ENCODE measurements around the gene ST8SIA6.

The ST8SIA6 gene

GRCh38 chr10:17450024-17450423 lies 4.4 kb downstream of the ST8SIA6 start:
- H4K20me1 ChIP-seq (ENCODE audit: insufficient read depth, low read length), result no peaks in the 10 kb centered on the region
- no peaks in the 10 kb centered on the region for H3K4me1 ChIP-seq (ENCODE audit: low read length)
- no peak overlapping the region for H3K4me3 ChIP-seq (ENCODE audit: low read length)
- no peak overlapping the region for H3K4me2 ChIP-seq (ENCODE audit: low read depth, low read length)
- no peaks in the 10 kb centered on the region for H3K27me3 ChIP-seq (replicated peaks; ENCODE audit: insufficient read depth, low read length)
- no peak overlapping the region for H2AFZ ChIP-seq (ENCODE audit: low read length)
- no peak overlapping the region for H3K9ac ChIP-seq (ENCODE audit: low read length)
- no peaks in the 10 kb centered on the region for H3K9me2 ChIP-seq (replicated peaks; ENCODE audit: insufficient read depth, low read length)
- no peaks in the 10 kb centered on the region for H3F3A ChIP-seq (ENCODE audit: insufficient read depth, low read length)
- no peak overlapping the region for H3K27ac ChIP-seq (ENCODE audit: low read length)
- no peak for TF ChIP-seq EZH2 (optimal IDR thresholded peaks at IDR 0.05; ENCODE audit: low read depth, low read length)
- no peak for TF ChIP-seq EZH2phosphoT487 (IDR thresholded peaks at IDR 0.05; ENCODE audit: low read length)
- no peak for TF ChIP-seq CTCF (IDR thresholded peaks at IDR 0.05; ENCODE audit: low read length)
- H3K79me2 ChIP-seq (ENCODE audit: low read length), result no peaks in the 10 kb centered on the region
- H3K36me3 ChIP-seq (replicated peaks; ENCODE audit: insufficient read depth, low read length), result no peaks in the 10 kb centered on the region
- no peak for DNase-seq
- H3K9me3 ChIP-seq (replicated peaks; ENCODE audit: insufficient read depth, low read length), result no peaks in the 10 kb centered on the region

GRCh38 chr10:17445400-17445998 lies 8.9 kb downstream of the ST8SIA6 start:
- H3K4me3 ChIP-seq (ENCODE audit: low read length), result no peak overlapping the region
- no peak overlapping the region for H3K4me2 ChIP-seq (ENCODE audit: low read depth, low read length)
- H3K4me1 ChIP-seq (ENCODE audit: low read length), result no peaks in the 10 kb centered on the region
- H2AFZ ChIP-seq (ENCODE audit: low read length), result no peak overlapping the region
- H3K79me2 ChIP-seq (ENCODE audit: low read length), result no peaks in the 10 kb centered on the region
- TF ChIP-seq EZH2phosphoT487 (IDR thresholded peaks at IDR 0.05; ENCODE audit: low read length) (no peak), EZH2 (optimal IDR thresholded peaks at IDR 0.05; ENCODE audit: low read depth, low read length) (no peak), CTCF (IDR thresholded peaks at IDR 0.05; ENCODE audit: low read length) (no peak)
- no peak overlapping the region for H3K9ac ChIP-seq (ENCODE audit: low read length)
- no peaks in the 10 kb centered on the region for H3K36me3 ChIP-seq (replicated peaks; ENCODE audit: insufficient read depth, low read length)
- no peaks in the 10 kb centered on the region for H3K9me3 ChIP-seq (replicated peaks; ENCODE audit: insufficient read depth, low read length)
- H3F3A ChIP-seq (ENCODE audit: insufficient read depth, low read length), result no peaks in the 10 kb centered on the region
- no peaks in the 10 kb centered on the region for H3K27me3 ChIP-seq (replicated peaks; ENCODE audit: insufficient read depth, low read length)
- H3K27ac ChIP-seq (ENCODE audit: low read length), result no peak overlapping the region
- H4K20me1 ChIP-seq (ENCODE audit: insufficient read depth, low read length), result no peaks in the 10 kb centered on the region
- no peak for DNase-seq
- H3K9me2 ChIP-seq (replicated peaks; ENCODE audit: insufficient read depth, low read length), result no peaks in the 10 kb centered on the region

- Histone ChIP-seq H3K27ac (ENCODE audit: low read length) (no peak overlapping the region), H3K79me2 (ENCODE audit: low read length) (no peaks in the 10 kb centered on the region), H4K20me1 (ENCODE audit: insufficient read depth, low read length) (no peaks in the 10 kb centered on the region), H3K4me3 (ENCODE audit: low read length) (no peak overlapping the region), H3F3A (ENCODE audit: insufficient read depth, low read length) (no peaks in the 10 kb centered on the region), H3K9me2 (replicated peaks; ENCODE audit: insufficient read depth, low read length) (no peaks in the 10 kb centered on the region), H3K36me3 (replicated peaks; ENCODE audit: insufficient read depth, low read length) (no peaks in the 10 kb centered on the region), H3K9ac (ENCODE audit: low read length) (no peak overlapping the region), H3K9me3 (replicated peaks; ENCODE audit: insufficient read depth, low read length) (no peaks in the 10 kb centered on the region), H3K4me1 (ENCODE audit: low read length) (no peaks in the 10 kb centered on the region), H3K27me3 (replicated peaks; ENCODE audit: insufficient read depth, low read length) (no peaks in the 10 kb centered on the region), H2AFZ (ENCODE audit: low read length) (no peak overlapping the region), H3K4me2 (ENCODE audit: low read depth, low read length) (no peak overlapping the region)
- no peak for DNase-seq
- TF ChIP-seq CTCF (IDR thresholded peaks at IDR 0.05; ENCODE audit: low read length) (no peak), EZH2 (optimal IDR thresholded peaks at IDR 0.05; ENCODE audit: low read depth, low read length) (no peak), EZH2phosphoT487 (IDR thresholded peaks at IDR 0.05; ENCODE audit: low read length) (no peak)
These were observed 10.0 kb downstream of the ST8SIA6 start for GRCh38 chr10:17444388-17444714.

Data from MM.1S (cell line).